Measurements from ENCODE around the gene LRCOL1. TPM values are rescaled to one million over a fixed set of nuclear protein-coding genes. Genes with fewer than 3 reads are reported as not detected.
A peak's percentile ranks its signal among the peaks of the same experiment; 100 is the strongest.

Gene LRCOL1
- total and polyA plus RNA-seq, 8 donors: 0.63 to 2.2 (median 1.4) TPM

DNA sequence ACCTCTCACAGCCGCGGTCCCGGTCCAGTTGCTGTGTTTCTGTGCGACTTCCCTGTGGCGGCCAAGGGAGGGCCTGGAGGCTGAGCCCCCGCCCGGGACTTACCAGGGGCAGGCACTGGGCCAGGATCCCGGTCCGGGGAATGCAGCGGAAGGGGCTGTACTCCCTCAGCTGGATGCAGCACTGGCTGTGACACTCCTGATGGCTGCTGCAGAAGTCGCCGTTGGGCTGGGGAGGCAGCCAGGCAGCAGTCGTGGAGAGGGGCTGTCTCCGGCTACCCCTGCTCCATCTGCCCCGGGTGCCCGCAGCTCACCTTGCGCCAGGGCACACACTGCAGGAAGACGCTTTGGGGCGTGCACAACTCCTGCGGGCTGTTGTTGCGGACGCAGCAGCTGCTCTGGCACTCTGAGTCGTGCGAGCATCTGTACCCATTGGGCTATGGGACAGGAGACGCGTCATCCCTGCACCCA, 6.2 kb downstream of the LRCOL1 start:
- Histone ChIP-seq H3K36me3 (no peaks in the 10 kb centered on the region), H3K27ac (peak overlapping the region; percentile 44 to 70), H3K9me3 (no peaks in the 10 kb centered on the region), H3K4me1 (peaks cover 0 to 23% of the 10 kb centered on the region in 2 donors), H3K27me3 (peaks cover 20 to 95% of the 10 kb centered on the region in 2 donors), H3K4me3 (peak overlapping the region in 1 of 2 donors; percentile 33)
- DNase-seq (peak in 1 of 4 donors; percentile 71), ATAC-seq (peak; percentile 31)
- intact Hi-C loops (cut with DNase I): no loop called here
- TF ChIP-seq, protein P1, sequence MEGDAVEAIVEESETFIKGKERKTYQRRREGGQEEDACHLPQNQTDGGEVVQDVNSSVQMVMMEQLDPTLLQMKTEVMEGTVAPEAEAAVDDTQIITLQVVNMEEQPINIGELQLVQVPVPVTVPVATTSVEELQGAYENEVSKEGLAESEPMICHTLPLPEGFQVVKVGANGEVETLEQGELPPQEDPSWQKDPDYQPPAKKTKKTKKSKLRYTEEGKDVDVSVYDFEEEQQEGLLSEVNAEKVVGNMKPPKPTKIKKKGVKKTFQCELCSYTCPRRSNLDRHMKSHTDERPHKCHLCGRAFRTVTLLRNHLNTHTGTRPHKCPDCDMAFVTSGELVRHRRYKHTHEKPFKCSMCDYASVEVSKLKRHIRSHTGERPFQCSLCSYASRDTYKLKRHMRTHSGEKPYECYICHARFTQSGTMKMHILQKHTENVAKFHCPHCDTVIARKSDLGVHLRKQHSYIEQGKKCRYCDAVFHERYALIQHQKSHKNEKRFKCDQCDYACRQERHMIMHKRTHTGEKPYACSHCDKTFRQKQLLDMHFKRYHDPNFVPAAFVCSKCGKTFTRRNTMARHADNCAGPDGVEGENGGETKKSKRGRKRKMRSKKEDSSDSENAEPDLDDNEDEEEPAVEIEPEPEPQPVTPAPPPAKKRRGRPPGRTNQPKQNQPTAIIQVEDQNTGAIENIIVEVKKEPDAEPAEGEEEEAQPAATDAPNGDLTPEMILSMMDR (IDR thresholded peaks at IDR 0.05): no peak

DNA sequence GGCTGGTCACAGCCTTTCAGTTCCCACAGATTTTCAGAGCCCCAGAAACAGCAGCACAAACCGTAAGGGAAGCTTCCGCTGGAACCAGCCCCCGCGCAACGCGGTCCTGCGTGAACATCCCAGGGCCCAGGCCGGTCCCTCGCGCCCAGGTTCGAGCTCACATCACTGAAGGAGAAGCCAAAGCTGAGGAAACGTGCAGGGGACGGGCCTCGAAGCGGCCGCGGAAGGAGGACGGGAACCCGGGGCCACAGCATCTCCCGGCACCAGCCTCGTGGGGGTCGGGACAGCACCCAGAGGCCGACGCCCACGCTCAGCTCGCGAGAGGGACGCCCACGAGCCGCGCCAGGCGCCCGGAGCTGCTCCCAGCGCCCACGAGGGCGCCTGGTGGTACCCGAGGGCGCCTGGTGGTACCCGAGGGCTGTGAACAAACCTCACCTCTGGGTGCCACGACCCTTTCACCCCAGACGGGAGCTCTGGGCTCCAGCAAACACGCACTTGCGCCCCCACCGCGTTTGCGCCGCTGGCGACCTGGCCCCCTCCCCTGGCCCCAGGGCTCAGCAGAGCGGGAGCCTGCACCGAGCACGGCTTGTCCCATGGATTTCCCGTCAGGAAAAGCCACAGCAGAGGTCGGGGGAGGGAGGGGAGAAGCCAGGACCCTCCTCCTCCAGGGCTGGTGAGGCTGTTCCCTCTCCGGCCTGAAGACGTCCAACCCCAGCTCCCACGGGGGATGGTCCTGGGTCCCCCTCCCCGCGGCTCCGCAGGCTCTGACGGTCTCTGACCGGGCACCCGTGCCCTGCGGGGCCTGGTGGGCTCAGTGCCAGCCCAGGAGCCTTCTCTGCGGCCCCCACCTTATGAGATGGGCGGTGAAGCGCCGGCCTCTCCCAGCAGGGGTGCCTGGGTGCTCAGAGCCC, 6.9 kb downstream of the LRCOL1 start:
- intact Hi-C loops (cut with DNase I): no loop called here
- TF ChIP-seq, protein P1 (IDR thresholded peaks at IDR 0.05): no peak
- peak in 1 of 4 donors; percentile 76 for DNase-seq
- H3K4me3 ChIP-seq: peak overlapping the region in 1 of 2 donors; percentile 33
- peaks cover 3 to 28% of the 10 kb centered on the region in 2 donors for H3K4me1 ChIP-seq
- no peaks in the 10 kb centered on the region for H3K36me3 ChIP-seq
- no peaks in the 10 kb centered on the region for H3K9me3 ChIP-seq
- peaks cover 20 to 95% of the 10 kb centered on the region in 2 donors for H3K27me3 ChIP-seq
- peak; percentile 4 for ATAC-seq
- H3K27ac ChIP-seq: peak overlapping the region; percentile 44 to 70

DNA sequence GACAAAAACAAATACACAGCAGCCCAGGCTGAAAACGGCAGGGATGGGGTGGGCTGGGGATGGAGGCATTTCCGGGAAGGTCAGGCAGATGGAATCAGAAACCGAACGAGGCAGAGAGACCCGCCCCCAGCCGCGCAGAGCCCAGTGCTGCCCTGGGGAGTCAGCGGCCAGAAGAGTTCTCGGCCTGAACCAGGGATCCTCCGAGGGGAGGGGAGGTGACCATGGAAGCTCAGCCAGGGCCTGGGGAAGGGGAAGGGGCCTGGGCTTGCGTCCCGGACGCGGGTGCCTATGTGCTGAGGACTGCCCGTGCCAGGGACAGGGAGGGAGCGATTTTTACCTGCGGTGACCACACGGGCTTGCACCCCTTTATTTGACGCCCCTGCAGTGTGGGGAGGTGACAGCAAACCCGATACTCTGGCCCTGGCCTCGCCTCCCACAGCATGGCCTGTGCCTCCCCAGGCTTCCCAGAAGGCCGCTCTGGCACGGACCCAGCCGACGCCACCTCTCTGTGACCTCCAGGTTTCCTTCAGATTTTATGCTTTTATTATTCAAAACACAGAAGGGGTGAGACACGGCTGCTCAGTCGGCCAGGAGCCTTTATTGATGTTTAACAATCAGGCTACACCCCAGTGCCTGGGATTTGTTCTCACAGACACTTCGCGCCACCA, 7.7 kb downstream of the LRCOL1 start:
- Histone ChIP-seq H3K4me3 (peak overlapping the region in 1 of 2 donors; percentile 33), H3K9me3 (no peaks in the 10 kb centered on the region), H3K27ac (peak overlapping the region in 1 of 2 donors; percentile 70), H3K4me1 (peaks cover 3 to 28% of the 10 kb centered on the region in 2 donors), H3K27me3 (peaks cover 20 to 90% of the 10 kb centered on the region in 2 donors), H3K36me3 (no peaks in the 10 kb centered on the region)
- no peak for ATAC-seq
- intact Hi-C loops (cut with DNase I): no loop called here
- TF ChIP-seq, protein P1 (IDR thresholded peaks at IDR 0.05): no peak
- peak in 2 of 4 donors; percentile 61 to 64 for DNase-seq

DNA sequence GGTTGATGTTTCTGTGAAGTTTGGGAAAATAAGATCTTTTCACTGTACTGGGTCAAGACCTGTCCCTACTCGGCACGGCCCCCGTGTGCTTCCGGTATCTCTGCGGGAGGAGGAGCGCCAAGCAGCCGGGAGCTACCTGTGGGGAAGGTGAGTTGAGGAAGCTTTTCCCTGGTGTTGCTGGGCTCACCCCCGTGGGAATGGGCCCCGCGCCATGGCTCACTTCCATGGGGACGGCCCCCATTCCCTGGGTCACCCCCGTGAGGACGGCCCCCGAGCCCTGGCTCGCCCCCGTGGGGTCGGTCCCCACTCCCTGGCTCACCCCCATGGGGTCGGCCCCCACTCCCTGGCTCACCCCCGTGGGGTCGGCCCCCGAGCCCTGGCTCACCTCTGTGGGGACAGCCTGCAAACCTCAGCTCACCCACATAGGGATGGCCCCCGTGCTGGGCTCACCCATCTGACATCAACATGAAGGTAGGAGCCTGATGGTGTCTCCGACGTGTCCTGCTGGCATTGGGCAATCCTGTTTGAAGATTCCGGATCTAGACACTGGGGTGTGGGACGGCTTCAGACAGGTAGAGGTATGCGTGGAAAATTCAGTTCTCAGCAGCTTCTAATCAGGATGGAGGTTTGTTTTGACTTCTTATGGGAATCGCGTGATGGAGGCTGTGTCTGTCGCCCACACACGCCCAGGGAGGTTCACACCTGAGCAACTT, 9.1 kb downstream of the LRCOL1 start:
- no peak for ATAC-seq
- Histone ChIP-seq H3K4me3 (peak overlapping the region in 1 of 2 donors; percentile 36), H3K27ac (no peak overlapping the region), H3K36me3 (no peaks in the 10 kb centered on the region), H3K9me3 (no peaks in the 10 kb centered on the region), H3K4me1 (peaks cover 3 to 28% of the 10 kb centered on the region in 2 donors), H3K27me3 (peaks cover 20 to 78% of the 10 kb centered on the region in 2 donors)
- peak in 1 of 4 donors; percentile 67 for DNase-seq
- intact Hi-C loops (cut with DNase I): no loop called here
- TF ChIP-seq, protein P1 (IDR thresholded peaks at IDR 0.05): no peak

Measured in left lung (tissue), 10 donors.